HG03196 (cell line): ENCODE data around the gene NATD1.

Experiments
- ATAC-seq: cut with Tn5 transposase; IDR thresholded peaks from one replicate; pipeline ENCODE4 v1.9.1; 2021; ENCODE audit not compliant: unreplicated experiment

NATD1 gene

DNA sequence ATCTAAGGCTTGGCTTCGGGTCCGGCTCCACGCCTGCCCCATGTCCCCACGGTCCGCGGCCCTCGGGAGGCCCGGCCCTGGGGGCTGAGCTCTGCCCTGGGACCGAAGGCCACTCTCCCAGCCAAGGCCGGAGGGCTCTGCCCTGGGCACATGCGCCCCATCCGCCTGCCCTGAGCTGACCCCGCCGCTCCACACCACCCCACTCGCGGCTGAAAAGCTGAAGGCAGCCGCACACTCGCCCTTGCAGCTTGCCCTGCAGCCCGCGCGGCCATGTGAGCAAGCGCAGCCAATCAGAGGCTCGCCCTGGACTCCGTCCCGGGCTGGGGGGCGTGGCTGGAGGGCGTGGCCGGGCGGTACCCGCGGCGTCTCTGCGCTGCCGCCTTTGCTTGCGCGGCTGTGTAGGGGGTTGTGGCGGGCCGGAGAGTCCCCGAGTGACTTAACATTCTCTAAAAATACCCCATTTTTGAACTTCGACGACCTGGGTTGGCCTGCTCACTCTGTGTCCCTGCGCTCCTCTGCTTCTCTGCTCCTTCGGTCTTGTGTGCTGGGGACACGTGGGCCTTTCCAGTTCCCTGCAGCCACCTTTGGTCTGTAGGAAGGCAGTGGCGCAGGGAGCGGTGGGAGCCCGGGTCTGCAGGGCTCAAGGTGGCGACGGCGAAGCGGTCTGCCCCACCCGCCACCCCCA is 22.5 kb upstream of the NATD1 start:
- ATAC-seq, result peak; percentile 86

DNA sequence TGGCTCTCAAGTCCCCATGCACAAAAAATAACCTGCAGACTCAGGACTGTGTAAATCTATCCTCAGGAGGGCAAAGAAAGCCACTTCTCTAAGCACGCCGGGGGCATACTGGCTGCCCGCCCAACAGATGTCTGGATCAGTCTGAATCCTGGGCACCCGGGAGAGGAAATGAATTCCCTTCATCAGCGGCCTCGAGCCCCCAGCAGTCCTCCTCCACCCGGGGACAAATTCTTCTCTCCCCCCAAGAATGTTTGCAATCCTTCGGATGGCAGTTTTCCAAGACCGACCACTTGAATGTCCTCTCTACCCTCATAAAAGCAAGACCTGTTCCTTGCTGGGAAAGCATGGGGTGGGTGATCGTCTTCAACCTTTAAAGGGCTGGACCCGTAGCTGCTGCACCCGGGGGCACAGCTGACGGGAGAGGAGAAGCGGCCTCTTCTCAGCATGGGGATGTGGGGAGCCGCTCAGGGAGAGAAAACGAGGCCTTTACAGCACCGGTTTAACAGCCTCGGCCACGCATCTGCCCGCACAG is 21.9 kb upstream of the NATD1 start:
- ATAC-seq, result no peak

DNA sequence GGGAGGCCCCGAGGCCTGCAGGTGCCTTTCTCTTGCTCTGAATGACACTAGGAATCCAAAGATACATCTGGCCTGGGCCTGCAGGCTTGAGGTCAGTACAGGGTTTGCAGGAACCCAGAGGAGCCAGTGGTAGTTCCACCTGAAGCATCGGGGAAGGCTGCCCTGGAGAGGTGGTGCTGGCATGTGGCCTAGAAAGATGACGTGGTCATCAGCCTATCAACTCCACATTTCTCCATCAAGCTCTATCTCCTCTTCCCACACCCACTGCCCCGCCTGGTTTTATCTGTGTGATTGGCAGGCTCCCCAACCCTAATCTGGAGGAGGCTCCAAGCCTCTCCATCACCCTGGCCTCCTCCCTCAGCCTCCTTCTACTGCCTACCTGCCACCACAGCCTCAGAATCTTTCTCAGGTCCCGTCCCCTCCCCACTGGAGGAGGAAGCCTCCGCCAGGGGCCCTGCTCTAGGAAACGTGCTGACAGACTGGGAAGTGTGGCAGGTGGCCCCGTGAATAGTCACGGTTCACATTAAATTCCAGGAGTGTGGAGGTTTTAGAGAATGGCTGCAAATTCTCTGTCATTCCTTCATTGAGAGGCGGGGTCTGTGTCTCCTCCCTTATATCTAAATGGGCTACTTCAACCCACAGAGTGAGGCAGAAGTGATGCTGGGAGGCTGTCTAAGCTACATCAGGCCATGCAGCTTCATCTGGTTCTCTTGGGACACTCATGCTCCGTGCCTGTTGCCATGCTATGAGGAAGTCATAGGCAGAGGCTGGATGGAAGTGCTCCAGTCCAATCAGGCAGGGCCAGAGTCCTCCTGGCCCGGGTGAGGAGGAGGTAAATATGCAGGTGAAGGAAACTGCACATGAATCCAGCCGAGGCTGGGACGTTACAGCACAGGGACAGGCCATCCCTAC is 19.9 kb upstream of the NATD1 start:
- ATAC-seq, result no peak

DNA sequence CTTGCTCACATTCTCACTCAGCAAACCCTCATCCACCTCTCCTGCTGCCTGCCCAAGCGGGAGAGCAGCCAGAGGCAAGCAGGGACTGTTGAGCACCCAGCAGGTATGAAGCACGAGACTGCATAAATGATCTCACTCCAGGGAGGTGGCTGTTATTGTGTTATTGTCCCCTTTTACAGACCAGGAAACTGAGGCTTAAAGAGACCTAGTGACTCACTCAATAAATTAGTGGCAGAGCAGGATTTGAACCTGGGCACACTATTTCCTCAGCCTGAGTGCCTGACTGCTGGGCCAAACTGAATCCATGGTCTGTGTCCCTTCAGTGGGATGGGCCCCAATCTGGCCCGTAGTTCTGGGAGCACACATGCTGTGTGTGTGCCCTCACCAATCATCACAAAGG is 19.0 kb upstream of the NATD1 start:
- ATAC-seq, result no peak

DNA sequence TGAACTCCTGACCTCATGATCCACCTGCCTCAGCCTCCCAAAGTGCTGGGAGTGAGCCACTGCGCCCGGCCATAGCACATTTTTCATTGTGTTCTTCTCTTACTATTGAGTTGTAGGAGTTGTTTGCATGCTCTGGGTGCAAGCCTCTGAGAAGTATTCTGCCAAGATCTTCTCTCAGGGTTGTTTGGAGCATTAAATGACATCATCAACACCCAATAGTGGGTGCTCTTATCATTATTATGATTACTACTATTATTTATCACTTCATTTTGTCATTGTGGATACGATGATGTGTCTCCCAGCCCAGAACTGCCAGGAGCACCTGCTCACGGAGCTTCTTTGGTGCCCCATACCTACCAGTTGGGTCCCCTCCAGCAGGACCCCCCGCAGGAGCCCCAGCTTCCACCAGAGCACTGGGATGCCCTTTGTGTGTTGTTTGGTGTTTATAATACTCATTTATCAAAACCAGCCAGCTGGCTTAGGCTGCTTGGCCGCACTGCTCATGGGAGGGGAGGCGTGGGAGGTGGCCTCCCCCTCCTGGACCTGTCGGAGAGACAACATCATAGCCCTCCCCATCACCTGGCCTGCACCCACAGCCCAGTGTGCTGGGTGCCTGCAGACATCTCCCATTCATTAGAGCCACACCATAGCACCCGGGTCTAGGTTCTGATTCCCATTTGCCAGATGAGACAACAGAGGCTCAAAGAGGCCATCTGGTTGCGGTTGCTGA is 18.4 kb upstream of the NATD1 start:
- ATAC-seq, result no peak

DNA sequence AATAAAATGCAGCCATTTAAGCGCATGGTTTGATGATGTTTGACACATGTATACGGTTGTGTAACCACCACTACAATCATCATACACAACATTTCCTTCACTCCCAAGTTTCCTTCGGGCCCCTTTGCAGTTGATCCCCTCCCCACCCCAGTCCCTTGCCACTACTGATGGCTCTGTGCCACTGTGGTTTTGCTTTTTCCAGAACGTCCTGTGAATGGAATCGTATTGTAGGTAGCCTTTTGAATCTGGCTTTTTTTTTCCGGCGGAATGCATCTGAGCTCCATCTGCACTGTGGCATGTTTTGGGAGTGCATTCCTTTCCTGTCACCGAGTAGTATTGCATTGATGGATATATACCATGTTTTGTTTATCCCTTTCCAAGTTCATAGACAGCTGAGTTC is 16.2 kb upstream of the NATD1 start:
- no peak for ATAC-seq

DNA sequence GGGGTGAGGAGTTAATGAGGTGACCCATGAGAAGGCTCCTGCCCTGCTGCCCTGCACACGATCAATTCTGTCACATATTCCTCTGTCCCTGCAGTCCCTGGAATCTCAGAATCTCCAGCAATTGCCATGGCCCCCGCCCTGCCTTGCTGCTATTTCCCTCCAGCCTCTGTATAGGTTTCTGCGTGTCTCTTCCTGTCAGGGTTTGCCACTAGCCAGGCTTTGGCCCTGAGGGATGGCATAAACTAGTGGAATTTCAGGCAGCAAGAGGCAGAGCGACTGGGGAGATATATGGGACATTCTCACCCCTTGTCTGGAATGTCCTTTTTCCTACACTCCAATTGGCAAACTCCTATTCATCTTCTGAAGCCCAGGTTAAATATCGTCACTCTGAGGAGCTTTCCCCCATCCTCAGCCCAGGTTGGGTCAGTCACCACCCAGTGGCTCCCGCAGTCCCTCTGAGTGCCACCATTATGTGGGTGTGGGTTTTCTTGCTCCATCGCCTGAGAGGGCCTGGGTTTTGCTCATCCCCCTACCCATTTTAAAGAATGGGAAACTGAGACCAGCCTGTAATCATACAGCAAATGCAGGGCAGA is 15.5 kb upstream of the NATD1 start:
- no peak for ATAC-seq

DNA sequence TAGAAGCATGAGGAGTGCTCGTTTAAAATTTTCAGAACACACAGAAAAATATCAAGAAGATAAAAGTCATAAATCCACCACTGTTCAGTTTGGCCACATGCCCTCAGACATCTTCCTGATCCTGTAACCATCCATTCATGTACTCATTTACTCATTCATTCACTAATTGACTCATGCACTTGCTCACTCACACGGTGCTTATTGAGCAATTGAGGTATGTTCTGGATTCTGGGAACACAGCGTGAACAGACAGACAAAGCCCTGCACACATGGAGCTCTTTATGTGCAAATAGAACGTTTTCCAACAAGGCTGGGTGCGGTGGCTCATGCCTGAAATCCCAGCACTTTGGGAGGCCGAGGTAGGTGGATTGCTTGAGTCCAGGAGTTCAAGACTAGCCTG is 10.2 kb upstream of the NATD1 start:
- ATAC-seq, result no peak

DNA sequence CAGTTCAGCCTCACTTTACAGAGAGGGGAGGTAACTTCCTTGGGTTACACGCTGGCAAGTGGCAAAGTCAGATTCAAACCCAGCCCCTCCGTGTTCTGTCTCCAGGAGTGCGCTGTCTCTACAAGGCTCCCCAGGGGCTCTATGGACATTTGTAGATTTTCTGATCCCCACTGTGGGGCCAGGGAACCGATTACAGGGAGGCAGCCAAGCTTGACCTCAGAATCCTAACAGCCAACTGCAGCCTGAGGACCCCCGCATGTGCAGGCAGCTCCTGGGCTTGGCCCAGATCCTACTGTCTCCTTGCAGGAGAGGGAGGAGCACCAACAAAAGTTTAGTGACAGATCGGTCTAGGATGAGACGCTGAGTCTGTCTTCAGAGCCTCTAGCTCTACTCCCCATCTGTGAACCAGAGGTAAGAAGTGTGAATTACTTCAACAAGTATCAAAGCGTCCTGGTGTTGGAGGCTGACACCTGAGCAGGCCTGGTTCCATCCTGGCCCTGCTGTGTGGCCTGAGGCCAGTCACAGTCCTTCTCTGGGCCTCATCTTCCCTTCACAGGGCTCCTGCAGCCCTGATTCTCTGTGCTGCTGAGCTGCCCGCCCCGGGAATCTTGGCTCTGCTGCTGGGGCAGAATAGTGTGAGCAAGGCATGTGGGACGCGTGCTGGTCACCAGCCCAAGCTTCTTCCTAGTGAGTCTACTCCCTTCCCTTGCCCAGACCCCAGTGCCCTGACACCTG is 9.2 kb upstream of the NATD1 start:
- ATAC-seq, result no peak

DNA sequence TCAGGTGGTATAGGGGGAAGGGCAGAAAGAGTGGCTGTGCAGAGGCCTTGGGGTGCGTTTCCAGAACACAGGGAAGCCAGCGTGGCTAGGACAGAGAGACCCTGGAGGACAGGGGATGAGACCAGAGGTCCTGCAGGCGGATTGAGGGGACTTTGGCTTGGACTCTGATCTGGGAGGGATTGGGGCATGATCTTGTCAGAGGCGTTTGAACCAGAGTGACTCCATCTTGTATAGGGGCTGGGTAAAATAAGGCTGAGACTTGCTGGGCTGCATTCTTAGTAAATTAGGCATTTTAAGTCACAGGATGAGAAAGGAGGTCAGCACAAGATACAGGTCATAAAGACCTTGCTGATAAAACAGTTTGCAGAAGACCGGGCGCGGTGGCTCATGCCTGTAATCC is 5.4 kb upstream of the NATD1 start:
- no peak for ATAC-seq

DNA sequence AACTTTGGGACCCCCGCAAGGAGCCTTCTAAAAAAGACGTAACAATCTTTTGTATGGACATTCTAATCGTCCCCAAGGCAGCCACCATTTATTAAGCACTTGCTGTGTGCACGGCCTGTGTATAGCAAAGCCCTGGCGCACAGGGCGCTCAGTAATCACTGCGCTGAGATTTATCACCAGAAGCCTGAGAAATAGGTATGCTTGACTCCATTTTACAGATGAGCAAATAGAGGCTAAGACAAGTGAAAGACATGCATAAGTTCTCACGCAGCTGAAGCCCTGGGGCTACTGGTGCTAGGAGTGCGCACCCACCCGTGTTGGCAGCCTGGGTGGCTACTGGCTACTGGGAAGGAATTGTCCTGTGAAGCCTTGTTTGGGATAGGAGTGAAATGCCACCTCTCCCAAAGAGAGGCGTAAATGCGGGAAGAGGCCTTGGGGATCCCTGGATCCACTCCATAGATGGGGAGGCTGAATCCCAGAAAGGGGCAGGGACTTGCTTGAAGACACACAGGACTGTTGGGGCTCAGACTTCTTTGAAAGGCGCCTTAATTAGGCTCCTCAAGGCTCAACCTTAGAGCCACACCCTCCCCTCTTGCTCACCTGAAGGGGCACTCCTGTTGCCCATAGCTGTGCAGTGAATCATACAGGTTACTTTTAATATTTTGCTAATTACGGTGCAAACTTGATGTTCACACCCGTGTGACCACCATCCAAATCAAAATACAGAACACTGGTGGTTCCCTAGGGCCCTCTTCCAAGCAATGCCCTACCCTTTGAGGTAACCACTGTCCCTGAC is 634 bp upstream of the NATD1 start:
- ATAC-seq, result no peak

DNA sequence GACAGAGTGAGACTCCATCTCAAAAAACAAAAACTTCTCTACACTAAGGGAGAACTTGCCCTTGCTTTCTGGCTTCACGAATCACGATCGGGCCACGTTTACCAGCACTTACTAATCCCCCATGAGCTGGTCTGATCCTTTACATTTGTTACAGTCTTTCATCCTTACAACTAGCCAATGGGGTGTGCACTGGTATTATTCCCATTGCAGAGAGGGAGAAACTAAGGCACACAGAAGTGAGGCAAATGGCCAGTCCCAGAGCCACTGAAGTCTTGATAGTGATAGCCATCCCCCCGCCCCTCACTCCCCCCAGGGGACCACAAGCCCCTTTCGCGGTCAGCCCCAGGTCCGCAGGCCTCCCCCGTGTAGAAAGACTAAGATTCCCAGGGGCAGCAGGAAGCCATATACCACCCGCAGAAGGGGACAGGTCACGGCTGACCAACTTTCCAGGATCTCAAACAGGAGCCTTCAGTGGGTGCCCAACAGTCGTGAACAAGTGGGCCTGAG is 868 bp downstream of the NATD1 start:
- no peak for ATAC-seq

DNA sequence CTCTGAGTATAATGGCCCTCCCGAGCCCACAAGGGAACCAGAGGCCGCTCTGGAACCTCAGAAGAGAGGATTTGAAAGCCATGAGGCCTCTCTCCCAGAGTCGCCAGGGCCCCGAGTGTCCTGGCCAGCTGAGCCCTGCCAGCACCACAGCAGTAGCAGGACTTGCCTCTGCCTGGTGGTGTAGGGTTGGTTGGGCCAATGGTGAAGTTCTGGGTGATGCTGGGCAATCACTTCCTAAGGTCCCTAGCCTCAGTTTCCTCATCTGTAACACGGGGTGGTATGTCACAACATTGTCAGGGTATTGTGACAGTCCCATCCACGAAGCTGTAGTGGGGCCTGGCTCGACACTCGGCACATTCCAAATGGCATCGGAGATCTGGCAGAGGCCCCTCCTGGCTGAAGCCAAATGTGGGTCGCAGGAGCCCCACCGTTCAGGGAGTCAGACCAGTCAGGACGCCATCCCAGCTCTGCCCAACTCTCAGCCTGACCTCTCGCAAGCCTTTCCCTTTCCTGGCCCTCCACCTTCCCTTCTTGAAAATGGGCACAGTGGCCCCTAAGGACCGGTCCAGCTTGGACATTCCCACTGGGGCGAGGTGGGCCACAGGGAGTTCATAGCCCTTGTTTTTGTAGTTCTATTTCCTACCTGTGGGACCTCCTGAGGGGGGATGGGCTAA is 1.7 kb downstream of the NATD1 start:
- ATAC-seq, result no peak

DNA sequence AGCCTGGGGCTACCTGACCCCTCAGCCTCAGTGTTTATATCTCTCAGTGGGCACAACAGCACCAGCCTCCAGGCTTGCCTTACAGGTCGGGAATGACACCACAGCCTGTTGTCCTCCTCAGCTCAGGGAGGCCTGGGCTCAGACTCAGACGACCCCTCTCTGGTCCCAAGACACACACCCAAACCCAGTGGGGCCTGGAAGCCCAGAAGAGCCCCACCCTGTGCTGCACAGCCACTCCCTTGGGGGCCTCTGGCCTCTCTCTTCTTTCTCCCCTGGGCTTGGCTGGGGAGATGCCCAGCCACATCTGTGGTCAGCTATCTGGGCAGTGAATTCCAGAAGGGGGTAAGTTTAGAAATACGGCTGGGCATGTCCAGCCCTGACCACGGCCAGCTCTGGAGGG is 2.4 kb downstream of the NATD1 start:
- no peak for ATAC-seq

DNA sequence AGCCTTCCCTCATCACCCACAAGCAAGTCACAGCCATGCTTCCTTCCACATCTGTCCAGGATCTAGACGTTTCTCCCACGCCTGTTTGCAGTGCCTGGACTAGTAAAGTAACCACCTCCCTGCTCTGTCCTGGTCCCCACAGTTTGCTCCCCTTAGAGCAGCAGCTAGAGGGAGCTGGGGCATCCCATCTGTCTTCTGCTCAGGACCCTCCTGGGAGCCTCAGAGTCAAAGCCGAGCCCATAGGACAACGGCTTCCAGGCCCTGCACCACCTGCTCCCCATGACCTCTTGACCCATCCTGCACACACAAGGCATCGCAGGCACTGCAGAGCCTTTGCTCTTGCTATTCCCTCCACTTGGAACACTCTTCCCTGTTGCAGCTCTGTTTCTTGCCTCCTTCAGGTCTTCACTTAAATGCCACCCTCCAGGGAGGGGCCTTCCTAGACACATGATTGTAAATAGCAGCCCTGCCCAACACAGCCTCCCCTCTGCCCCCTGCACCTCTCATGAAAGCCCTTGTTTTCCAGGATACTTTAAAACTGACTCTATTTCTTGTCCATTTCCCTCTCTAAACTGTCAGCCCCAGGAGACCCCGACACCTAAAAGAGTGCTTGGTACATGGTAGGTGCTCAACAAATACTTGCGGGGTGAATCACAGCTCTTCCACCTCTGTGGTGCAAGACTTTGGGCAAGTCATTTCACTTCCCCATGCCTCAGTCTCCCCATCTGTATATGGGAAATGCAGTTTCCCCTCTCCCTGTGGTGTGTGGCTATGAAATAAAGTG is 3.1 kb downstream of the NATD1 start:
- no peak for ATAC-seq

DNA sequence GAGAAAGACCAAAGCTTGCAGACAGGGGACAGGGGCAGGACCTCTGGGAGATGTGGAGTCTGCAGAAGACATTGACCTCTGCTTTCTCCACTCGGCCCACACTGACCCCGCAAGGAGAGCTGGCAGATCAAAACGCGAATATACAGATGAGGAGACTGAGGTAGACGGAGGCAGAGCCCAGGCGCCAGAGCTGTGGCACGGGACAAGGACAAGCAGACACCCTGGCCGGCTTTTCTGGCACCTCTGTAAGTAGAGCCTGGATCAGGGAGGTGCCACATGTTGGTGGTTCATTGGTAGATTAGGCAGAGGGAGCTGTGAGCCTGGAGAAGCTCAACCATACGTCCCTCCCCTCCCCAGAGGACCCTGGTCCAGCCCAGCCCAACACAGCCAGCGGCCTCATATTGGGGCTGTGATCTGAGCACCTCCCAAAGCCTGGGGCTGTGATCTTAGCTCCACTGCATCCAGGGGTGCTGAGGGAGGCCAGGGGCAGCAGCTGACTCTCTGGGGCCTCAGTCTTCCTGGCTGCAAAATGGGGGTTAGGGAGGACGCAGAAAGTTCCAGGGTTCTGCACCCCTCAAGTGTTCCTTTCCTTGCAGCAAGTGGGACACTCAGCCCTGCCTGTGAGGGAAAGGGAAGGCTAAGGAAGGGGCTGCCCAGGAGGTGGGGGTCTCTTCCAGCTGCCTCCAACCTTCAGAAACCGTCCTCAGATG is 4.0 kb downstream of the NATD1 start:
- ATAC-seq, result no peak

DNA sequence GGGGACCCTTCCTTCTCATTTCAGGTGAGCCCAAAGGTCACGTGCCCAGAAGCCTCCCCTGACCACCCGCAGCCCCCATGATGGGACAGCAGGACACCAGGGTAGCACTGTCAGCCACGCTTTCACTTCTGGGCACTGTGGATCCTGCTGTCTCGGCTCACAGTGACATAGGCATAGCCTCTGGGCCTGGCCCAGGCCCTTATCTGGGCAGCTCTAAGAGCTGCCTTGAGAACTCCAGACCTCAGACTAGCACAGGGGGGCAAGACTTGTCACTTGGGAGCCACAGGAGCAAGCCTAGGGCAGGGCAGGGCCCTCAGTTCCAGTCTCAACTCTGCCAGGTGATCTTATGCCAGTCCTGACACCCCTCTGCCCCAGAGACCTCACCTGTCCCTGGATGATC is 4.7 kb downstream of the NATD1 start:
- no peak for ATAC-seq
